Suprapubic skin (tissue), 3 donors: ENCODE data around the gene SUCLA2.

Source experiments
- EP300 ChIP-seq: sonication (generic); formaldehyde crosslinking; IDR thresholded peaks from one replicate; pipeline ENCODE4 v1.6.1; 2017; ENCODE audit warnings: antibody characterized with exemption
- POLR2A ChIP-seq, 2 donors: fragments of 450-650 bp; IDR thresholded peaks; one replicate each; pipeline ENCODE4 v1.6.1; 2017; ENCODE audit warnings: antibody characterized with exemption in 2 of 2, mild to moderate bottlenecking in 2 of 2, moderate library complexity in 2 of 2
- TF ChIP-seq, protein P1 (sequence below), 2 donors: fragments of 200-600 bp in 1 of 2; fragments of 450-650 bp in 1 of 2; sonication (generic) in 1 of 2; IDR thresholded peaks; one replicate each; pipeline ENCODE4 v1.5.1; 2016 to 2019; ENCODE audit warnings: antibody characterized with exemption in 2 of 2, mild to moderate bottlenecking in 1 of 2, moderate library complexity in 1 of 2

DNA sequence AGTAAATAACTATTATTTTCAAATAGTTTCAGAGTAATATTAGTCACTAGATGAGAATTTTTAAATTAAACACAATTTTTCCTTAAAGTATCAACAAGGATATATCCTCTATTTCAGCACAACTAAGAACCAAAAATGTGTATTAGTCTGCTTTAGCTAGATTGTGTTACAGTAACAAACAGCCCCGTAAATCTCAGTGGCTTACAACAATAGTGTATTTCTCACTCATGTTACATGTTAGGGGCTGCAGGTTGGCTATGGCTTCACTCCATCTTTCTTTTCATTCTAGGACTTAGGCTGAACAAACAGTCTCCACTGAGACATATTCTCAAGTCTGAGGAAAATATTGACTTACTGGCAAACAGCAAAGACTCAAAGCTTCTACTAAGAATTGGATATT is 11.6 kb upstream of the SUCLA2 start:
- TF ChIP-seq POLR2A (IDR thresholded peaks at IDR 0.05): no peak
- TF ChIP-seq, protein P1, sequence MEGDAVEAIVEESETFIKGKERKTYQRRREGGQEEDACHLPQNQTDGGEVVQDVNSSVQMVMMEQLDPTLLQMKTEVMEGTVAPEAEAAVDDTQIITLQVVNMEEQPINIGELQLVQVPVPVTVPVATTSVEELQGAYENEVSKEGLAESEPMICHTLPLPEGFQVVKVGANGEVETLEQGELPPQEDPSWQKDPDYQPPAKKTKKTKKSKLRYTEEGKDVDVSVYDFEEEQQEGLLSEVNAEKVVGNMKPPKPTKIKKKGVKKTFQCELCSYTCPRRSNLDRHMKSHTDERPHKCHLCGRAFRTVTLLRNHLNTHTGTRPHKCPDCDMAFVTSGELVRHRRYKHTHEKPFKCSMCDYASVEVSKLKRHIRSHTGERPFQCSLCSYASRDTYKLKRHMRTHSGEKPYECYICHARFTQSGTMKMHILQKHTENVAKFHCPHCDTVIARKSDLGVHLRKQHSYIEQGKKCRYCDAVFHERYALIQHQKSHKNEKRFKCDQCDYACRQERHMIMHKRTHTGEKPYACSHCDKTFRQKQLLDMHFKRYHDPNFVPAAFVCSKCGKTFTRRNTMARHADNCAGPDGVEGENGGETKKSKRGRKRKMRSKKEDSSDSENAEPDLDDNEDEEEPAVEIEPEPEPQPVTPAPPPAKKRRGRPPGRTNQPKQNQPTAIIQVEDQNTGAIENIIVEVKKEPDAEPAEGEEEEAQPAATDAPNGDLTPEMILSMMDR (IDR thresholded peaks at IDR 0.05): no peak
- TF ChIP-seq EP300: no peak
